Epithelial cell of esophagus (primary cell): ENCODE data around the gene KCNG2.

Experiments
- DNase-seq: peaks from one replicate; pipeline ENCODE4 v3.0.0; 2010; ENCODE audit warnings: low read depth
- H3K4me3 ChIP-seq: 2 replicates; pipeline ENCODE4 v1.5.1; 2011; ENCODE audit warnings: mild to moderate bottlenecking, low read length, control low read depth
- TF ChIP-seq, protein P1 (sequence below): IDR thresholded peaks from 2 replicates; pipeline ENCODE4 v1.5.1; 2011; ENCODE audit warnings: low read depth, mild to moderate bottlenecking, low read length, control low read depth, inconsistent platforms; ENCODE audit not compliant: insufficient read depth; ENCODE audit errors: missing control alignments

Gene KCNG2

DNA sequence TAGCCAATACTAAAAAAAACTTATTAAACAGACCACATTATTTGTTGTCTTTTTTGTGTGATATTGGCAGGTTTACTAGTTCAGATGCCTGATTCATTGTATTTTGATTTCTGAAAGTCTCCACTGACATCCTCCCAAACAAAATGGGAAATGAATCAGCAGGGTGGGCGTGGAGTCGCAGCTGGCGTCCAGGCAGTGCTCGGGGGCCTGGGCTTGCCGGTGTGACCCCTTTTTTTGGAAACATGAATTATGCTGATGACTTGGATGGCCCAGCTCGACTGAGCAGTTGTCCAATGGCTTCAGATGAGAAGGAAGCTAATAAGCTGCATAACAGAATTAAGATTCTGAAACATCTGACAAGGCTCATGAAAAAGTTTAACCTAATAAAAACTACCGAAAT is 1.7 kb upstream of the KCNG2 start:
- H3K4me3 ChIP-seq = no peak overlapping the region
- DNase-seq = no peak
- TF ChIP-seq, protein P1, sequence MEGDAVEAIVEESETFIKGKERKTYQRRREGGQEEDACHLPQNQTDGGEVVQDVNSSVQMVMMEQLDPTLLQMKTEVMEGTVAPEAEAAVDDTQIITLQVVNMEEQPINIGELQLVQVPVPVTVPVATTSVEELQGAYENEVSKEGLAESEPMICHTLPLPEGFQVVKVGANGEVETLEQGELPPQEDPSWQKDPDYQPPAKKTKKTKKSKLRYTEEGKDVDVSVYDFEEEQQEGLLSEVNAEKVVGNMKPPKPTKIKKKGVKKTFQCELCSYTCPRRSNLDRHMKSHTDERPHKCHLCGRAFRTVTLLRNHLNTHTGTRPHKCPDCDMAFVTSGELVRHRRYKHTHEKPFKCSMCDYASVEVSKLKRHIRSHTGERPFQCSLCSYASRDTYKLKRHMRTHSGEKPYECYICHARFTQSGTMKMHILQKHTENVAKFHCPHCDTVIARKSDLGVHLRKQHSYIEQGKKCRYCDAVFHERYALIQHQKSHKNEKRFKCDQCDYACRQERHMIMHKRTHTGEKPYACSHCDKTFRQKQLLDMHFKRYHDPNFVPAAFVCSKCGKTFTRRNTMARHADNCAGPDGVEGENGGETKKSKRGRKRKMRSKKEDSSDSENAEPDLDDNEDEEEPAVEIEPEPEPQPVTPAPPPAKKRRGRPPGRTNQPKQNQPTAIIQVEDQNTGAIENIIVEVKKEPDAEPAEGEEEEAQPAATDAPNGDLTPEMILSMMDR = no peak

DNA sequence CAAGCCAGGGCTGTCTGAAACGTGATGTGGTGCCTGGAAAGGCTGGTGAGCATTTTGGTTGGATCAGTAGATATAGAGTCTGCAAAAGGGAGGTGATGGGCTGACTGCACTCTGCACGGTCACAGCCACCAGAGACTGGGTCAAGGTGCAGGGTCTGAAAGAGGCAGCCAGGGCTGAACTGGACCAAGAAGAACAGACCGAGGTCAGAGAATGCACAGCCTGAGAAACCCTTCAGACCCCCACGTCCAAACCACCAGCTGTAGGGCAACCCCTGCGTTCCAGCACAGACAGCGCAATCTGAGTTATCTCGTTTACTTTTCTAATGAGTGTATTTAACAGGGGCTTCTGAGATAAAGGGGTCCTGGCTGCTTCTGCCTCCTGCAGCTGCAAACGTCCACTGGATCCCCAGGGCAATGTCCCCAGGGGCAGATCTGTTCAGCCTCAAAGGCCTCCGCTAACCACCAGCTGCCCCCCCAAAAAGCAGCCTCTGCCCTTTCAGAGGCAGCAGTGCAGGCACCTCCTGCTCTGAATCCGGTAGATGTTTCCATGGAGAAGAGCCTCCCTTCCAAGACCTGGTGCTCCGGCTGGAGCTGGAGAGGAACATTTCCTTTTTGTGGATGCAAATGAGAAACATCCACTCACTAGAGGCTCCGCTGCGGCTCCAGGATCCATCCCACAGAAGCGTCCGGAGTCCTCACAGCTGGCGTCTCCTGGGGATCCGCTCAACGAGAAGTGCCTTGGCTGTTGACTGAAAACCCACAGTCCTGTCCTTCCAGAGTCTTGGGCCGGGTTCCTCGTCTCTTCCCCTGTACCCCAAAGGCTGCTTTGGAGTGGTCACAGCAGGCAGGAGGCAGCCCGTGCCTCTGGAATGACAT is 970 bp upstream of the KCNG2 start:
- no peak overlapping the region for H3K4me3 ChIP-seq
- DNase-seq = no peak
- TF ChIP-seq, protein P1 = no peak

DNA sequence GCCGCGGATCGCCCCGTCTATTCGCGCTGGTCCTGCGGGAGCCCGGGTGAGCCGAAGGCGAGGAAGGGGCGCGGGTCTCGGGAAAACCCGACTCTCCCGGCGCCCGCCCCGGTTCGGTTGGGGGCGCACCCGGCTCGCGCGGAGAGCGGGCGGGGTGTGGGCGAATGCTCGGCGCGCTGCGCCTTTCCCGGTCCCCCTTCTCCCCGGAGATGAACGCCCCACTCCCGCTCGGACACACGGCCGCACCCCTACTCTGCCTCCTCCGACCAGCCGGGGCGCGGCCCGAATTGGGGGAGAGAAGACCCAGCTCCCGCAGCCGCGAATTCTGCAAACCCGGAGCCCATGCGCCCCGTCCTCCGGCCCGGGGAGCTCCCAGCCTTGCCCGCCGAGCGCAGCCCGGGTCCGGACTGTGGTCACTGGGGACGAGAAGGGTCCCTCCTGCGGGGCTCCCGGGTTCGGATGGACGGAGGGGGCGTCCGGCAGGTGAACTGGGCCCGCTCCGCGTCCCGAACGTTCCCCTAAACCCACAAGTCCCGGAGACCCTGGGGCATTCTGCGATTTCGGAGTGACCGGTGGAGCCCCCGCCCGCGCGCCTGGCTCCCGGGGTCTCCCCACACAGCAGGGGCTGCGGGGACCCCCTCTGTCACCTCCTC is 734 bp downstream of the KCNG2 start:
- no peak for DNase-seq
- TF ChIP-seq, protein P1 = no peak
- H3K4me3 ChIP-seq = no peak overlapping the region

DNA sequence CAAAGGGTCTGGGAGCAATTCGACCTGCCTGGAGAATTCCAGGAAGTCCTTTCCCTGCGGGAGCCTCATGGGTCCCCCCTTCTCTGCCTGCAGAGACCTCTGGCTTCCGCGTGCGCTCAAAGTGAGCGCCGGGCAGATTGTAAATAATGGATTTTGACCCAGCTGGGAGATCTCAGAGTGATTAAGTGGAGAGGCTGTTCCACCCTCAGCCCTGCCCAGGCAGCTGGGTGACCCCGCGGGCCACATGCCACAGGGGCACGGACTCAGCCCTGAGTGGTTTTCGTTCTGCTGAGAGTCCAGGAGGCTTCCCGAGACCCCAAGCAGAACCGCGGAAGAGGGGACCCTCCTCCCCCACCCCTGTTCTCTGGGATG is 1.2 kb downstream of the KCNG2 start:
- TF ChIP-seq, protein P1 = no peak
- no peak overlapping the region for H3K4me3 ChIP-seq
- no peak for DNase-seq

DNA sequence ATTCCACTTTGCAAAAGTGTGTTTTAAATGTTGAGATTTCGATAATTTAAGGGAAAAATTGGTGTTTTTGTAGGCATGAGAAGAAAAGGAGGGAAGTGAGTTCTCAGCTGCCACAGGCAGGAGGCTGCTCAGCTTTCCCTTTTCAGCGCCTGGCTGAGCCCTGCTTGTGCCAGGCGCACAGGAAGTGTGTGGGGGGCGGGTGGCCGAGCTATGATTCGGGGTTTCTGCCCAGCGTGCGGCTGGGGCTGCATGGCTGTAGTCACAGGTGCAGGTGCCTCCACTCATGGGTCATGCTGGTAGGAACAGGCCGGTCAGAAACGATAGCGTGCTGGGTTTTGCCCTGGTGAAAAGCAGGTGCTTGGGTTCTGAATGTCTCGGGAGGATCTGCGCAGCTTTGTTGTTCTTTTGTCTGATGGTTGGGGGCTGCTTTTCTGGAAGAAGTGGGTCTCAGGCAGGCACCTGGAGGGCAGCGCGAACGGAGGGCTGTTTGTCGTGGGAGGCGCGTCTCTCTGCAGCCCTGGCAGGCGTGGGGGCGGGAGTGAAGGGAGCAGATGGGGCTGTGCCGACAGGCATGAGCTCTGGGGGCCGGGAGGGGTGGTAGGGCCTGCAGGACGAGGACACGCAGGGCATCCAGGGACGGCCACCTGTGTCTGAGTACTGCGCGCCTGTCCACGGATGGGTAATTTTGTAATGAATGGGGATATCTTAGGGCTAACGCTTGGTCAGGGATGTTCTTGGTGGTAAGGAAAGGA is 2.1 kb downstream of the KCNG2 start:
- DNase-seq = no peak
- H3K4me3 ChIP-seq = no peak overlapping the region
- TF ChIP-seq, protein P1 = no peak

DNA sequence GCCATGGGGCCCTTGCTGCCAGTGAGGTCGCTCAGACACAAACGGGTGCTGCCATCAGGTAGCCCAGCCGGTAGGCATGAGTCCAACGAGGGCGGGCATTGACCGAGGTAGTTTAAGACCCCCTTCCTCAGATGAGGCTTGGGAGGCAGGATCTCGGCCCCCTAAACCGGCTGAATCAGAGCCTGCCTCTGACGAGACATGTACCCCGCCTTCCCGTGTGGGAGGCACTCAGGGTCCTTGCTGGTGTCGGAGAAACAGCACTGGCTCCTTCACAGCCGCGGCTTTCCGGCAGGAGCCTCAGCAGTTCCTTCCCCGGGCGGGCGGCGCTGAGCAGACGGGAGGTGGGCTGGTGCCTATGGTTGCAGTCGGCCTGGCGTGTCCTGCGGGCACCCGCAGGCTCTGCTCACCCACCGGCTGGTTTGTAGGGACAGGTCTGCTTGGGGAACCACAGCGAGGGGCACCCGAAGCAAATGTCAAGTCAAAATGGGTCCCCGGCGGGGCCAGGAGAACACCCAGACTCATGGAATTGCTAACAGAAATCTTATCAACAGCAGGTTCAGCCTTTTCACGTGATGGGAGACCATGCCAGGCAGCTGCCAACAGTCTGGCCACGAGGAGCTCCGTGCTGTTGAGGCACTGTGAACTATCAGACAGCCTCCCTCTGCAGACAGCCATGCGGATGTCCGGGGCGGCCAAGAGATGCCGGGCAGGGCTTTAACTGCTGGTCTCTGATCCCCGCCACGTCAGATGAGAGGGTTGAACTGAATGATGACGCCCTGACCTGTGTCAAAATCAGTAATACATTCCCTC is 2.8 kb downstream of the KCNG2 start:
- no peak for DNase-seq

More for the DNA sequence above, 2.8 kb downstream of the KCNG2 start:
- TF ChIP-seq, protein P1 = no peak
- H3K4me3 ChIP-seq = no peak overlapping the region
